Uterus (tissue), 2 donors: Measurements from ENCODE around the gene FAM174C.

Source experiments
- CTCF ChIP-seq, 4 experiments: fragments of 200-600 bp in 2 of 4; fragments of 450-650 bp in 2 of 4; sonication (generic) in 2 of 4; IDR thresholded peaks; one replicate each; pipeline ENCODE4 v1.5.1; 2016 to 2019; ENCODE audit warnings: antibody characterized with exemption in 4 of 4, mild to moderate bottlenecking in 2 of 4, moderate library complexity in 1 of 4
- POLR2A ChIP-seq, 2 donors: fragments of 450-650 bp; IDR thresholded peaks; one replicate each; pipeline ENCODE4 v1.6.1; 2016; ENCODE audit warnings: antibody characterized with exemption in 2 of 2, mild to moderate bottlenecking in 1 of 2, moderate library complexity in 1 of 2

GRCh38 chr19:1249990-1250436 lies 25.3 kb upstream of the FAM174C start:
- TF ChIP-seq CTCF (IDR thresholded peaks at IDR 0.05) (no peak), POLR2A (IDR thresholded peaks at IDR 0.05) (no peak)
